ENCODE measurements around the gene TAF1.
"Not testable (repeated sequence)": the region's sequence is repeated elsewhere in the genome, so short reads cannot be mapped to it uniquely, and the experiment has no call there.

Gene TAF1

GRCh38 chrX:71509289-71509688, 143.1 kb downstream of the TAF1 start:
- no peak for DNase-seq (ENCODE audit: low spot score)
- TF ChIP-seq, protein P1, sequence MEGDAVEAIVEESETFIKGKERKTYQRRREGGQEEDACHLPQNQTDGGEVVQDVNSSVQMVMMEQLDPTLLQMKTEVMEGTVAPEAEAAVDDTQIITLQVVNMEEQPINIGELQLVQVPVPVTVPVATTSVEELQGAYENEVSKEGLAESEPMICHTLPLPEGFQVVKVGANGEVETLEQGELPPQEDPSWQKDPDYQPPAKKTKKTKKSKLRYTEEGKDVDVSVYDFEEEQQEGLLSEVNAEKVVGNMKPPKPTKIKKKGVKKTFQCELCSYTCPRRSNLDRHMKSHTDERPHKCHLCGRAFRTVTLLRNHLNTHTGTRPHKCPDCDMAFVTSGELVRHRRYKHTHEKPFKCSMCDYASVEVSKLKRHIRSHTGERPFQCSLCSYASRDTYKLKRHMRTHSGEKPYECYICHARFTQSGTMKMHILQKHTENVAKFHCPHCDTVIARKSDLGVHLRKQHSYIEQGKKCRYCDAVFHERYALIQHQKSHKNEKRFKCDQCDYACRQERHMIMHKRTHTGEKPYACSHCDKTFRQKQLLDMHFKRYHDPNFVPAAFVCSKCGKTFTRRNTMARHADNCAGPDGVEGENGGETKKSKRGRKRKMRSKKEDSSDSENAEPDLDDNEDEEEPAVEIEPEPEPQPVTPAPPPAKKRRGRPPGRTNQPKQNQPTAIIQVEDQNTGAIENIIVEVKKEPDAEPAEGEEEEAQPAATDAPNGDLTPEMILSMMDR (conservative IDR thresholded peaks at IDR 0.05; ENCODE audit: low read depth) = no peak
- CTCF ChIA-PET = no interaction called here
- no peak overlapping the region for H3K27ac ChIP-seq
- POLR2A ChIA-PET (ENCODE audit: low non-redundant PET) = no interaction called here

- TF ChIP-seq, protein P1 (conservative IDR thresholded peaks at IDR 0.05; ENCODE audit: low read depth) = no peak
- CTCF ChIA-PET = no interaction called here
- H3K27ac ChIP-seq = no peak overlapping the region
- no peak for DNase-seq (ENCODE audit: low spot score)
- POLR2A ChIA-PET (ENCODE audit: low non-redundant PET) = no interaction called here
These were observed 144.0 kb downstream of the TAF1 start for GRCh38 chrX:71510161-71510560.

- CTCF ChIA-PET; DNase-seq (ENCODE audit: low spot score); H3K27ac ChIP-seq; POLR2A ChIA-PET (ENCODE audit: low non-redundant PET): not testable (repeated sequence)
These were observed 147.6 kb downstream of the TAF1 start for GRCh38 chrX:71513731-71514130.

GRCh38 chrX:71514367-71515037, 148.3 kb downstream of the TAF1 start:
- ChIA-PET POLR2A (ENCODE audit: low non-redundant PET) (no interaction called here), CTCF (no interaction called here)
- H3K27ac ChIP-seq = no peak overlapping the region
- no peak for DNase-seq (ENCODE audit: low spot score)
- TF ChIP-seq, protein P1 (conservative IDR thresholded peaks at IDR 0.05; ENCODE audit: low read depth) = no peak

DNA sequence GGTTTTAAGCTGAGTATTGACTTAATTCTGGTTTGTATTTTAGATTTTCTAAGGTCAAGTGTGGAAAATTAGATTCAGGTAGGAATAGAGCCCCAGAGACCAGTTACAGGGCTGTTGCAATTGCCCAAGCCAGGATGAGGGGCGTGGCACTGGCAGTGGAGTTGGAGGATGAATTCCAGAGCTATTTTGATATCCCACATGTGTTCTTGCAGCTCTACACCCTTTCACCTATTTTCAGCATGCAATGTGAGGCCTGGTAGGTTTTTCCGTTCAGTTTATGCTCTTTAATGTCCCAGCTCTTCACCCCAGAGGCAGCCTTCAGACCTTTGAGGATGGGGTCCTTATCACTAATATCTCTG, 148.9 kb downstream of the TAF1 start:
- ChIA-PET POLR2A (ENCODE audit: low non-redundant PET) (no interaction called here), CTCF (no interaction called here)
- no peak for DNase-seq (ENCODE audit: low spot score)
- TF ChIP-seq, protein P1 (conservative IDR thresholded peaks at IDR 0.05; ENCODE audit: low read depth) = no peak
- H3K27ac ChIP-seq = no peak overlapping the region
